SK-N-SH treated with all-trans-retinoic acid at 6 μM for 48 hours (cell line): Measurements from ENCODE around the gene IFITM1.

ENCODE experiments used
- ATAC-seq: fragments of 200-7000 bp; cut with Tn5 transposase; 3 replicates; pipeline ENCODE4 v1.9.1; 2020; ENCODE audit warnings: mild to moderate bottlenecking, moderate library complexity
- ARNTL ChIP-seq: fragments of 450-650 bp; formaldehyde crosslinking; IDR thresholded peaks from 2 replicates; pipeline ENCODE4 v1.5.0; 2020; ENCODE audit warnings: low read depth, mild to moderate bottlenecking, moderate library complexity, borderline replicate concordance
- BACH2 ChIP-seq: fragments of 250-450 bp; sonication (Bioruptor Pico); IDR thresholded peaks from 2 replicates; pipeline ENCODE4 v1.9.0; 2021; ENCODE audit warnings: mild to moderate bottlenecking, borderline replicate concordance
- CSDC2 ChIP-seq: fragments of 250-450 bp; sonication (Bioruptor Pico); IDR thresholded peaks from 2 replicates; pipeline ENCODE4 v1.5.0; 2020; ENCODE audit warnings: mild to moderate bottlenecking, moderate library complexity
- ESRRG ChIP-seq: fragments of 250-450 bp; sonication (Bioruptor Pico); IDR thresholded peaks from 2 replicates; pipeline ENCODE4 v1.6.1; 2021; ENCODE audit warnings: mild to moderate bottlenecking
- GLIS3 ChIP-seq: fragments of 250-450 bp; sonication (Bioruptor Pico); IDR thresholded peaks from 2 replicates; pipeline ENCODE4 v1.5.0; 2020; ENCODE audit warnings: mild to moderate bottlenecking, moderate library complexity
- ISL1 ChIP-seq: fragments of 250-450 bp; sonication (Bioruptor Pico); IDR thresholded peaks from 2 replicates; pipeline ENCODE4 v2.1.2; 2022; ENCODE audit warnings: mild to moderate bottlenecking, moderate library complexity
- PPARA ChIP-seq: fragments of 250-450 bp; sonication (Bioruptor Pico); IDR thresholded peaks from 2 replicates; pipeline ENCODE4 v1.5.0; 2020; ENCODE audit warnings: mild to moderate bottlenecking, borderline replicate concordance
- RARB ChIP-seq: fragments of 250-450 bp; sonication (Bioruptor Pico); IDR thresholded peaks from 2 replicates; pipeline ENCODE4 v1.8.0; 2021; ENCODE audit warnings: mild to moderate bottlenecking, moderate library complexity
- SNAI2 ChIP-seq: fragments of 250-450 bp; sonication (Bioruptor Pico); IDR thresholded peaks from 2 replicates; pipeline ENCODE4 v1.5.0; 2020; ENCODE audit warnings: mild to moderate bottlenecking, moderate library complexity
- TOX ChIP-seq: fragments of 250-450 bp; sonication (Bioruptor Pico); IDR thresholded peaks from 2 replicates; pipeline ENCODE4 v1.8.0; 2021; ENCODE audit warnings: mild to moderate bottlenecking, moderate library complexity, borderline replicate concordance
- ZC3H10 ChIP-seq: fragments of 250-450 bp; sonication (Bioruptor Pico); IDR thresholded peaks from 2 replicates; pipeline ENCODE4 v1.5.1; 2021; ENCODE audit warnings: mild to moderate bottlenecking, moderate library complexity
- ZFP3 ChIP-seq: fragments of 250-450 bp; sonication (Bioruptor Pico); IDR thresholded peaks from 2 replicates; pipeline ENCODE4 v1.5.0; 2020; ENCODE audit warnings: mild to moderate bottlenecking, moderate library complexity
- ZFP30 ChIP-seq: fragments of 450-650 bp; formaldehyde crosslinking; IDR thresholded peaks from 2 replicates; pipeline ENCODE4 v1.5.0; 2022; ENCODE audit warnings: mild to moderate bottlenecking, moderate library complexity
- ZNF565 ChIP-seq: fragments of 450-650 bp; formaldehyde crosslinking; conservative IDR thresholded peaks from 2 replicates; pipeline ENCODE4 v1.5.0; 2020; ENCODE audit warnings: low read depth, mild to moderate bottlenecking, moderate library complexity
- ZNF70 ChIP-seq: fragments of 450-650 bp; formaldehyde crosslinking; IDR thresholded peaks from 2 replicates; pipeline ENCODE4 v1.5.0; 2020; ENCODE audit warnings: mild to moderate bottlenecking, moderate library complexity
- ZNF8 ChIP-seq: fragments of 450-650 bp; formaldehyde crosslinking; IDR thresholded peaks from 2 replicates; pipeline ENCODE4 v1.5.0; 2020; ENCODE audit warnings: mild to moderate bottlenecking, moderate library complexity
- TF ChIP-seq, protein P1 (sequence below): fragments of 250-450 bp; sonication (Bioruptor Pico); IDR thresholded peaks from 2 replicates; pipeline ENCODE4 v1.5.1; 2020; ENCODE audit warnings: low read depth, mild to moderate bottlenecking, moderate library complexity
- TF ChIP-seq, protein P2 (sequence below): fragments of 250-450 bp; sonication (Bioruptor Pico); IDR thresholded peaks from 2 replicates; pipeline ENCODE4 v1.8.0; 2020; ENCODE audit warnings: mild to moderate bottlenecking, moderate library complexity, borderline replicate concordance
- TF ChIP-seq, protein P3 (sequence below): fragments of 250-450 bp; sonication (Bioruptor Pico); IDR thresholded peaks from 2 replicates; pipeline ENCODE4 v1.8.0; 2021; ENCODE audit warnings: low read depth, mild to moderate bottlenecking, moderate library complexity, borderline replicate concordance
- TF ChIP-seq, protein P4 (sequence below): fragments of 250-450 bp; sonication (Bioruptor Pico); IDR thresholded peaks from 2 replicates; pipeline ENCODE4 v1.5.1; 2021; ENCODE audit warnings: mild to moderate bottlenecking, moderate library complexity

The IFITM1 gene

DNA sequence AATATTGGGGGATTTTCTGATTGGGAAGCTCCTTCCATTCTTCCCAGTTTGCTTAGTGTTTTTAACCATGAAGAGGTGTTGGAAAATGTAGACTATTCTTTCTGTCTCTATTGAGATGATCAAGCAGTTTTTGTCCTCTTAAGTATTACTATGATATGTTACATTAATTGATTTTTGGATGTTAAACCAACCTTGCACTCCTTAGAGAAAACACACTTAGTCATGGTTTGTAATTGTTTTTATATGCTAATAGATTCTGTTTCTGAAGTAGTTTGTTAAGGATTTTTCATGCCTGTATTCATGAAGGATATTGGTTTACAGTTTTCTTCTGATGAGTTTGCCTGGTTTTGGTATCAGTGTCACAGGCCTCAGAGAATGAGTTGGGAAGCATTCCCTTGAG lies 37.6 kb upstream of the IFITM1 start:
- TF ChIP-seq, protein P1, sequence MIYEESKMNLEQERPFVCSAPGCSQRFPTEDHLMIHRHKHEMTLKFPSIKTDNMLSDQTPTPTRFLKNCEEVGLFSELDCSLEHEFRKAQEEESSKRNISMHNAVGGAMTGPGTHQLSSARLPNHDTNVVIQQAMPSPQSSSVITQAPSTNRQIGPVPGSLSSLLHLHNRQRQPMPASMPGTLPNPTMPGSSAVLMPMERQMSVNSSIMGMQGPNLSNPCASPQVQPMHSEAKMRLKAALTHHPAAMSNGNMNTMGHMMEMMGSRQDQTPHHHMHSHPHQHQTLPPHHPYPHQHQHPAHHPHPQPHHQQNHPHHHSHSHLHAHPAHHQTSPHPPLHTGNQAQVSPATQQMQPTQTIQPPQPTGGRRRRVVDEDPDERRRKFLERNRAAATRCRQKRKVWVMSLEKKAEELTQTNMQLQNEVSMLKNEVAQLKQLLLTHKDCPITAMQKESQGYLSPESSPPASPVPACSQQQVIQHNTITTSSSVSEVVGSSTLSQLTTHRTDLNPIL (CRISPR knock-in tag), result no peak
- TF ChIP-seq, protein P2, sequence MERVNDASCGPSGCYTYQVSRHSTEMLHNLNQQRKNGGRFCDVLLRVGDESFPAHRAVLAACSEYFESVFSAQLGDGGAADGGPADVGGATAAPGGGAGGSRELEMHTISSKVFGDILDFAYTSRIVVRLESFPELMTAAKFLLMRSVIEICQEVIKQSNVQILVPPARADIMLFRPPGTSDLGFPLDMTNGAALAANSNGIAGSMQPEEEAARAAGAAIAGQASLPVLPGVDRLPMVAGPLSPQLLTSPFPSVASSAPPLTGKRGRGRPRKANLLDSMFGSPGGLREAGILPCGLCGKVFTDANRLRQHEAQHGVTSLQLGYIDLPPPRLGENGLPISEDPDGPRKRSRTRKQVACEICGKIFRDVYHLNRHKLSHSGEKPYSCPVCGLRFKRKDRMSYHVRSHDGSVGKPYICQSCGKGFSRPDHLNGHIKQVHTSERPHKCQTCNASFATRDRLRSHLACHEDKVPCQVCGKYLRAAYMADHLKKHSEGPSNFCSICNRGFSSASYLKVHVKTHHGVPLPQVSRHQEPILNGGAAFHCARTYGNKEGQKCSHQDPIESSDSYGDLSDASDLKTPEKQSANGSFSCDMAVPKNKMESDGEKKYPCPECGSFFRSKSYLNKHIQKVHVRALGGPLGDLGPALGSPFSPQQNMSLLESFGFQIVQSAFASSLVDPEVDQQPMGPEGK, result no peak
- TF ChIP-seq ZNF8 (CRISPR knock-in tag) (no peak), ARNTL (no peak), ESRRG (CRISPR knock-in tag) (no peak)

DNA sequence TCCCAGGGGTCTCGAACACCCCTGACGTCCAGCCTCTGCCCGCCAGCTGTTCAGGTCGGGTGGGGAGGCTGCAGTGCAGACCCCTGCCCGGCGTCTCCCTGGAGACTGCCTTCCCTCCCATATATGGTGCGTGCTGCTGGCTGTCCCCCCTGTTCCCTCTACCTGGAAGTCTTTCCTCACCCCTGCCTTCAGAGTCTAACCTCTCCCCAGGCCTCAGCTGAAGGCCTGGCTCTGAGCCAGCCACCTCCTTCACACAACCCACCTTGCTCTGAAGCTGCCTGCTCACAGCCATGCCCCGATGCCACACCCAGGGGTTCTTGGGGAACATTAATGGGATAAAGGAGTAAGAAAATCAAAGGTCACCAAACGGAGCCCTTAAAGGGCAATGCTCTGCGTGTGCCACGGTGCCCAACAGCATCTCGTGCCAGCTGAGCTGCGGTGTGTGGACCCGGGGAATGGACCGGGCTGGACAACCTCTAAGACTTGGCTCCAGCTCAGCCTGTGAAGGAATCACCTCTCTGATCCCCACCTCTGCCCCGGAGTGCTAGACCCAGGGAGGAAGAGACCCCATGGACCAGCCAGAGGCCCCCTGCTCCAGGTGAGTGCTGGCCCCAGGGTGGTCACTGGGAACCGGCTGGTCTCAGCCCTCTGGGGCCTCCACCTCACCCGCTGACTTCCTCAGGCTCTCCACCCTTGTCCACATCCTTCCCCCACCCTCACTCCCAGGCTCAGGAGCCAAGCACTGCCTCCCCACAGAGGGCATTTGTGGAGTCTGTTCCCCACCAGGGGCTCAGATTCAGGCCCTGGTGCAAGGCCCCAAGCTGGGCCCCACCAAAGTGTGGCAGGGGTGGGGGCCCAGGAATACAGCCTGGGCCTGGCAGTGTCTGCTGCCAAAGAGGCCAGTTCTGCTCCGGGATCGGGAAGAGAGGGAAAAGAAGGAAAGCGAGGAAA lies 35.6 kb upstream of the IFITM1 start, which contains the start of gene NLRP6:
NLRP6 (plus strand) TSS at position 407 of the 951 bp plus-strand sequence; CDS start at position 570, 163 bp downstream.
- no peak for ATAC-seq
- TF ChIP-seq ZNF565 (no peak), CSDC2 (CRISPR knock-in tag) (no peak), ARNTL (no peak), TOX (CRISPR knock-in tag) (no peak), ESRRG (CRISPR knock-in tag) (no peak), ISL1 (CRISPR knock-in tag) (no peak), ZFP30 (CRISPR knock-in tag) (no peak), GLIS3 (no peak), ZFP3 (no peak)
- TF ChIP-seq, protein P1 (CRISPR knock-in tag), result no peak
- TF ChIP-seq, protein P2, result no peak
- TF ChIP-seq, protein P3, sequence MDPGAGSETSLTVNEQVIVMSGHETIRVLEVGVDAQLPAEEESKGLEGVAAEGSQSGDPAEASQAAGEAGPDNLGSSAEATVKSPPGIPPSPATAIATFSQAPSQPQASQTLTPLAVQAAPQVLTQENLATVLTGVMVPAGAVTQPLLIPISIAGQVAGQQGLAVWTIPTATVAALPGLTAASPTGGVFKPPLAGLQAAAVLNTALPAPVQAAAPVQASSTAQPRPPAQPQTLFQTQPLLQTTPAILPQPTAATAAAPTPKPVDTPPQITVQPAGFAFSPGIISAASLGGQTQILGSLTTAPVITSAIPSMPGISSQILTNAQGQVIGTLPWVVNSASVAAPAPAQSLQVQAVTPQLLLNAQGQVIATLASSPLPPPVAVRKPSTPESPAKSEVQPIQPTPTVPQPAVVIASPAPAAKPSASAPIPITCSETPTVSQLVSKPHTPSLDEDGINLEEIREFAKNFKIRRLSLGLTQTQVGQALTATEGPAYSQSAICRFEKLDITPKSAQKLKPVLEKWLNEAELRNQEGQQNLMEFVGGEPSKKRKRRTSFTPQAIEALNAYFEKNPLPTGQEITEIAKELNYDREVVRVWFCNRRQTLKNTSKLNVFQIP (CRISPR knock-in tag), result no peak

More for the DNA sequence above, 37.6 kb upstream of the IFITM1 start:
- ATAC-seq, result no peak

DNA sequence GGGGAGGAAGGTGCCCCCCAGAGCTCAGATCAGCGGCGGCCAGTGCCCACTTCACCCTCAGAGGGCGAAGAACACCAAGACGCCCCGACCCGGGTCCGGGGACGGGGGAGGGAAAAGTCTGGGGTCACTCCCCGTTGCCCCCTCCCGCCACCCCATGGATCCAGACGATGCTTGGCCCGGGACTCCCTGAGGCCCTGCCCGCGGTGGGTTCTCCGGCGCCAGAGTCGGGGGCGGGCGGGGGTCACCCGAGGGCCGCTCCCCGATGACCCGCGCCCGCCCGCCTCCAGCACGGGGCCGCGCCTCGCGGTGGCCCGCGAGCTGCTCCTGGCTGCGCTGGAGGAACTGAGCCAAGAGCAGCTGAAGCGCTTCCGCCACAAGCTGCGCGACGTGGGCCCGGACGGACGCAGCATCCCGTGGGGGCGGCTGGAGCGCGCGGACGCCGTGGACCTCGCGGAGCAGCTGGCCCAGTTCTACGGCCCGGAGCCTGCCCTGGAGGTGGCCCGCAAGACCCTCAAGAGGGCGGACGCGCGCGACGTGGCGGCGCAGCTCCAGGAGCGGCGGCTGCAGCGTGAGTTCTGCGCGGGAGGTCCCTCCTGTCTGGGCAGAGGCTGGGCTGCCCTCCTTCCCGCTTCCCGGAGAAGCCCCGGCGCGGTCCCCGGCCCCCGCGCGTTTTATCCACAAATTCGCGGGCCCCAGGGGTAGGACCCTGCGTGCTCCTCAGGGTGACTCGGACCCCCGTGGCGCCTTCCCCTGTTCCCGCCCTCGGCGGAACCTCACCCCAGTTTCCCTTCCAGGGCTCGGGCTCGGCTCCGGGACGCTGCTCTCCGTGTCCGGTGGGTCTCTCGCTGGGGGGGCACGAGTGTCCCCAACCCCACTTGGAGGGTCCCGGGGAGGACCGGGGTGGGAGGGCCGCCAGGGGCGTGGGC lies 34.5 kb upstream of the IFITM1 start:
- no peak for ATAC-seq
- no peak for TF ChIP-seq ESRRG (CRISPR knock-in tag)
- TF ChIP-seq, protein P4, sequence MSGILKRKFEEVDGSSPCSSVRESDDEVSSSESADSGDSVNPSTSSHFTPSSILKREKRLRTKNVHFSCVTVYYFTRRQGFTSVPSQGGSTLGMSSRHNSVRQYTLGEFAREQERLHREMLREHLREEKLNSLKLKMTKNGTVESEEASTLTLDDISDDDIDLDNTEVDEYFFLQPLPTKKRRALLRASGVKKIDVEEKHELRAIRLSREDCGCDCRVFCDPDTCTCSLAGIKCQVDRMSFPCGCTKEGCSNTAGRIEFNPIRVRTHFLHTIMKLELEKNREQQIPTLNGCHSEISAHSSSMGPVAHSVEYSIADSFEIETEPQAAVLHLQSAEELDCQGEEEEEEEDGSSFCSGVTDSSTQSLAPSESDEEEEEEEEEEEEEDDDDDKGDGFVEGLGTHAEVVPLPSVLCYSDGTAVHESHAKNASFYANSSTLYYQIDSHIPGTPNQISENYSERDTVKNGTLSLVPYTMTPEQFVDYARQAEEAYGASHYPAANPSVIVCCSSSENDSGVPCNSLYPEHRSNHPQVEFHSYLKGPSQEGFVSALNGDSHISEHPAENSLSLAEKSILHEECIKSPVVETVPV (CRISPR knock-in tag), result no peak
- no peak for TF ChIP-seq BACH2
- TF ChIP-seq PPARA (CRISPR knock-in tag), result no peak
- TF ChIP-seq, protein P2, result no peak
- no peak for TF ChIP-seq SNAI2
- TF ChIP-seq, protein P3 (CRISPR knock-in tag), result no peak
- no peak for TF ChIP-seq ZNF70 (CRISPR knock-in tag)
- TF ChIP-seq GLIS3, result no peak
- no peak for TF ChIP-seq ZFP3
- TF ChIP-seq ZC3H10 (CRISPR knock-in tag), result no peak
- no peak for TF ChIP-seq ZNF8 (CRISPR knock-in tag)
- TF ChIP-seq RARB (CRISPR knock-in tag), result no peak
